ENCODE measurements around the gene NELL2. TPM values are rescaled to one million over a fixed set of nuclear protein-coding genes. Genes with fewer than 3 reads are reported as not detected.

Gene NELL2
- total RNA-seq, 1 donor from 2014 or later = 15.8 TPM

- intact Hi-C loops (cut with micrococcal nuclease) = no loop called here
Measured at GRCh38 chr12:44488180-44488579, 387.9 kb downstream of the NELL2 start.

GRCh38 chr12:44484862-44485261 is 391.3 kb downstream of the NELL2 start:
- intact Hi-C loops (cut with micrococcal nuclease) = no loop called here

- intact Hi-C loops (cut with micrococcal nuclease) = no loop called here
Measured at GRCh38 chr12:44477331-44477980, 398.7 kb downstream of the NELL2 start.

GRCh38 chr12:44476683-44477082 is 399.4 kb downstream of the NELL2 start:
- intact Hi-C loops (cut with micrococcal nuclease) = no loop called here

GRCh38 chr12:44465139-44465538 is 411.0 kb downstream of the NELL2 start:
- intact Hi-C loops (cut with micrococcal nuclease) = no loop called here

- intact Hi-C loops (cut with micrococcal nuclease) = no loop called here
Measured at GRCh38 chr12:44464180-44464579, 411.9 kb downstream of the NELL2 start.

- intact Hi-C loops (cut with micrococcal nuclease) = no loop called here
Measured at GRCh38 chr12:44462729-44463128, 413.4 kb downstream of the NELL2 start.

- intact Hi-C loops (cut with micrococcal nuclease) = no loop called here
Measured at GRCh38 chr12:44460261-44460660, 415.9 kb downstream of the NELL2 start.

GRCh38 chr12:44459569-44459968 is 416.5 kb downstream of the NELL2 start:
- intact Hi-C loops (cut with micrococcal nuclease) = no loop called here

Other genes with a start within 250 kb of the NELL2 start
- not detected in 2 replicates for gene DBX2, start 174.8 kb upstream of the NELL2 start, total RNA-seq

All from T-helper 2 cell treated with Interferon-gamma antibody and Interleukin-4, amounts not matched to agents 100 ng/mL and 5 ng/mL, for 36 hours (primary cell).